NAMALWA (cell line): ENCODE results near the gene TWIST2.

Source experiments
- DNase-seq: peaks from one replicate; pipeline ENCODE4 v3.0.0-alpha.2; 2015; ENCODE audit warnings: low spot score

The TWIST2 gene

GRCh38 chr2:238856713-238857567, 9.1 kb downstream of the TWIST2 start:
- no peak for DNase-seq

GRCh38 chr2:238857959-238858358, 10.1 kb downstream of the TWIST2 start:
- peak; percentile 4 for DNase-seq

GRCh38 chr2:238859636-238860347, 11.9 kb downstream of the TWIST2 start:
- DNase-seq: no peak

DNA sequence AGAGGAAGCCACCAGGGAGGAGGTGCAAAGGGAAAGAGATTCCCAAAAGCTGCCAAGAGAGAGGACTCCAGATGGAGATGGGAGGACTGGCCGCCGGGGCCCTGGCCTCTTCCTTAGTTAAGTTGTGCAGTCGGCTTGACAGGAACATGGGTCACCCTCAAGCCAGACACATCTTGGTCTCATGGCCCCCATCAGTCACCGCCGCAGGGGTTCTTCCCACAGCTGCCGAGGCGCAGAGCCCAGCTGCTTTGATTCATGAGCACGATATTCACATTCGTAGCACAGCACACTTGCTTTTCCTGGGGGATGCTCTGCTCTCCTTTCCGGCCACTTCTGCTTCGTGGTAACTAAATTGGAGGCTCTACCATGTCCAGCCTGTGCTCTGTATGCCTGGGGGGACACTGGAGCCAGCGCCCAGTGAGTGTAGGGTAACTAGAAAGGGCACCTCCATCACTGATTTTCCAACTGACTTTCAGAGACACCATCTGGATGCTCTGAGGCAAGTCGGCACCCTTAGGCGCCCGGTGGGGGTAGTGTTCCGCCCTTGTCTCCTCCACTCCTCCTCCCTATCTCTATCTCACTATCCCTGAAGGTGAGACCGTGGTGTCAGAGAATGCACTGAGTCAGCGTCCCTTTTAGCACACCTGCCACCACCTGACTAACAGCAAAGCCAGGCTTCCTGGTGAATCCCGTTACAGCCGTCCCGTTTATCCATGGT, 13.3 kb downstream of the TWIST2 start:
- DNase-seq: no peak

DNA sequence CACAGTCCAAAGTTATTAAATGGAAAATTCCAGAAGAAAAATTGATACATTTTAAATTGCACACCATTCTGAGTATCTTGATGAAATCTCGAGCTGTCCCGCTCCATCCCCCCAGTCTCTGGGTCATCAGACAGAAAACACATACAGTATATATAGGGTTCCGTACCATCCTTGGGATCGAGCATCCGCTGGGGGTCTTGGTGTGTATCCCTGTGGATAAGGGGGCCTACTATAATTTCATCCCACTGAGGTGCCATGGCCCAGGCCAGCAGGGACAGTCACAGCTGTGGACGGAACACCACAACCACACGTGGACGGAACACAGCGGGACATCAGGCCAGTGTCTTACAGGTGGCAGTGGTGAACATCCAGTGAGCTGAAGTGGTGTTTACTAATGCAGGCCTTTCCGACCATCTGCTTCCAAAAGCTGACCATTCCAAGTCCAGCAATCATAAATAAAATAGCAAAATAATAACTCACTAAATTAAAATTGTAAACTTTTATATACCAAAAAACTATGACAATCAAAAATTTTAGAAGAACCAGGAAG, 14.0 kb downstream of the TWIST2 start:
- no peak for DNase-seq

- DNase-seq: no peak
These were observed 14.8 kb downstream of the TWIST2 start for GRCh38 chr2:238862701-238863100.

DNA sequence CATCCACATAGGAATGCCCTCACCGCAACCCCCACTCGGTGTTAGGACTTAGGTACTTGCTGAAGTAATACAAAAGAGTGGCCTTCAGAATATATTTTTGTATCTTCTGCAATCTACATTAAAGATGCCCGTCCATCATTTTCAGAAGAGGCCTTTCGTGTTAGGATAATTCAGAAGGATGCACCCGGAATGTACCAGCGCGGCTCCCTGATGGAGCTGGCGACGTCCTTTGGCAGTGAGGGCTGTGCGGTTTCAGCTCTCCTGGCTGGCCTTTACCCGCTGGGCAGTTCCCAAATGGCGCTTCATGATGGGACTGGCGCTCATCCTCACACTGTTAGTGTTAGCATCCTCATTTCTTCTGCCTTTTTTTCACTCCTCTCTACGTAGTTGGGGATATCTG, 15.3 kb downstream of the TWIST2 start:
- DNase-seq: no peak

GRCh38 chr2:238863749-238864206, 15.9 kb downstream of the TWIST2 start:
- DNase-seq: no peak

DNA sequence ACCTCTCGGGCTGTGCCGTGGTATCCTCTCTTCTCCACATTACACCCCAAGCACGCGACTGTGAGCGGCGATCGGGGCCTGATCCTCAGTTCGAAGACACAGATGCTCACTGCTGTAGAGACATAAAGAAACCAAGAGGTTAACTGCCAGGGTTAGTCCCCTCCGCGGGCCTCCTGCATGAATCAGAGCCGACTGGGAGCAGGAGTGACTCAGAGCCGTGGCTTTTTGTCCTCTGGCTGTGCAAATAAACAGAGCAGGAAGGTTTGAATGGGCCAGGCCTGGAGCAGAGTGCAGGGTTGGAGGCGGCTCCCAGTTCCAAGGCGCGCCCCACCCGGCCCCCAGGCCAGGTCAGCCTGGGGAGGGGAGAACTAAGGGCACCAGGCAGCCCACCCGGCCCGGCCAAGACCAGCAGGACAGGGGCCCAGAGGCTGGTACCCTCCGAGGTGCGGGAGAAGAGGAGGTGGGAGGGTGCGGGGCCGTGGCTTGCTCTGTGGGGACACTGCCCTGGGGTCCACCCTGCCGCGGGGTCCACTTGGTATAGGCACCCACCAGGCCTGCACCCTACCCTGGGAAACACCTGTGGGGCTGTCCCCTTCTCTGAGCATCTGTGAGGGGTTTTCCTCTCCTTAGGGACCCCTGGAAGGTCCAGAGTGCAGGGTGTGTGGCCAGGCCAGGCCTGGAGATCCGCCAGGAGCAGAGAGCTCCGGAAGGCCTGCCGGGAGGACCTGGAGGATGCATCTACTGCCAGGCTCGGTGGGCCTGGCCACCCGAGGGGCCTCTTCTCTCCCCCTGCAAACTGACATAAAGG, 16.5 kb downstream of the TWIST2 start:
- DNase-seq: no peak

DNA sequence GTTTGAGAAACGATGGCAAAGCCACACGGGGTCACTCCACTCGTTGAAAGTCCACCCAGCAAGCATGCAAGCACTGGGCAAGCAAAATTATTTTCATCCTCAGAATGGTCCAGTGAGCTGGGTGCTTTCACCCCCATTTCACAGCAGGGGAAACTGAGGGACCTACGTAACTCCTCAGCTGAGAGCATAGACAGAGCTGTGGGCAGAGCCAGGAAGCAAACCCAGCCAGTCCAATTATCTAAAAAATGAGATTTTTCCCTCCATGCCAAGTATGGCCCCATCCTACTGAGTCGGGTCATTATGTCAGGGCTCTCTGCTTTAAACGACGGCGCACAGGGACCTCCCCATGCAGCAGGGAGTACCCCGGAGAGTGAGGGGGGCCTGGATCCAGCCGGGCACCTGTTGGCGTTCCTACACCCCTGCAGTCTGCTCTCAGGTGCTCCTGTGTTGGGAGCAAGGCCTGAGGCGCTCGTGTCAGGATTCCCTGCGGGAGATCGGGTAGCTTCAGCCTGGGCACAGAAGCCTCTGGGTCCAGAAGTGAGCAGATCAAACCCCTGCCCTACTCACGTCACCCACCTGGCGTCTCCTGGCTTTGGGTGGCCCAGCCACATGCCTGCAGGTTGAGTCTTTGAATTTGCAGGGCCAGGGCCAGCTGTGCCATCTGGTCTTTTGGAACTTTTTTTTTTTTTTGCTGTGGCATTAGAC, 17.3 kb downstream of the TWIST2 start:
- no peak for DNase-seq

GRCh38 chr2:238865744-238866355, 18.0 kb downstream of the TWIST2 start:
- no peak for DNase-seq

- no peak for DNase-seq
These were observed 18.9 kb downstream of the TWIST2 start for GRCh38 chr2:238866656-238867277.

- DNase-seq: no peak
These were observed 20.2 kb downstream of the TWIST2 start for GRCh38 chr2:238868067-238868524.

GRCh38 chr2:238868616-238869292, 20.9 kb downstream of the TWIST2 start:
- no peak for DNase-seq

GRCh38 chr2:238869293-238870124, 21.6 kb downstream of the TWIST2 start:
- peak; percentile 45 for DNase-seq

DNA sequence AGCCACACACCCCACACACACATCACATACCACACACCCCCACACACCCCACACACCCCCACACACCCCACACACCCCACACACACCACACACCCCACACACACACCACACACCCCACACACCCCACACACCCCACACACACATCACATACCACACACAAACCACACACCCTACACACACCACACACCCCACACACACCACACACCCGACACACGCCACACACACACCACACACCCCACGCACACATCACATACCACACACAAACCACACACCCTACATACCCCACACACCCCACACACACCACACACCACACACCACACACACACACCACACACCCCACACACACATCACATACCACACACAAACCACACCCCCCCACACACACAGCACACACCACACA, 22.4 kb downstream of the TWIST2 start:
- DNase-seq: no peak

GRCh38 chr2:238872026-238872425, 24.1 kb downstream of the TWIST2 start:
- no peak for DNase-seq
